ENCODE data around the gene CDH15. TPM values are rescaled to one million over a fixed set of nuclear protein-coding genes. Genes with fewer than 3 reads are reported as not detected.

Gene CDH15
- total RNA-seq, 4 donors from 2014 or later = not detected

GRCh38 chr16:89244754-89245153, 73.2 kb downstream of the CDH15 start:
- no peak for DNase-seq
- TF ChIP-seq POLR2A (IDR thresholded peaks at IDR 0.05) = no peak
- no peak for TF ChIP-seq CTCF (IDR thresholded peaks at IDR 0.05)
- no peak overlapping the region for H3K27ac ChIP-seq

More at GRCh38 chr16:89244754-89245153, 73.2 kb downstream of the CDH15 start:
- Histone ChIP-seq H3K4me3 (no peak overlapping the region), H3K4me1 (peaks cover 6 to 19% (median 9%) of the 10 kb centered on the region in 4 donors), H3K27me3 (no peaks in the 10 kb centered on the region), H3K9me3 (peaks cover 0 to 5% (median 0%) of the 10 kb centered on the region in 4 donors), H3K36me3 (no peaks in the 10 kb centered on the region)

Other genes starting within 250 kb of the CDH15 start
- 10 to 100 TPM in 1 of 4 donors, 1 to 10 TPM in 3; 3.5 to 35.5 (median 6.8) TPM for gene CBFA2T3, start 194.5 kb upstream of the CDH15 start, total RNA-seq
- 100 to 1,000 TPM in 2 of 4 donors, 10 to 100 TPM in 2; 94.6 to 120 (median 108) TPM for gene ACSF3, start 77.9 kb upstream of the CDH15 start, total RNA-seq
- gene SLC22A31, start 28.8 kb downstream of the CDH15 start, total RNA-seq = under 1 TPM in 2 of 4 donors, not detected in 2; 0.53 to 0.67 TPM
- gene ZNF778, start 46.0 kb downstream of the CDH15 start, total RNA-seq = 10 to 100 TPM in 2 of 4 donors, 1 to 10 TPM in 2; 4.1 to 16.9 (median 10.7) TPM

All from Peyer's patch (tissue), 4 donors.